ENCODE data around the gene POU2F1.
"Not testable (repeated sequence)": the region's sequence is repeated elsewhere in the genome, so short reads cannot be mapped to it uniquely, and the experiment has no call there.

POU2F1 gene

GRCh38 chr1:167314671-167315070 is 94.0 kb downstream of the POU2F1 start:
- DNase-seq (ENCODE audit: low read depth): no peak

DNA sequence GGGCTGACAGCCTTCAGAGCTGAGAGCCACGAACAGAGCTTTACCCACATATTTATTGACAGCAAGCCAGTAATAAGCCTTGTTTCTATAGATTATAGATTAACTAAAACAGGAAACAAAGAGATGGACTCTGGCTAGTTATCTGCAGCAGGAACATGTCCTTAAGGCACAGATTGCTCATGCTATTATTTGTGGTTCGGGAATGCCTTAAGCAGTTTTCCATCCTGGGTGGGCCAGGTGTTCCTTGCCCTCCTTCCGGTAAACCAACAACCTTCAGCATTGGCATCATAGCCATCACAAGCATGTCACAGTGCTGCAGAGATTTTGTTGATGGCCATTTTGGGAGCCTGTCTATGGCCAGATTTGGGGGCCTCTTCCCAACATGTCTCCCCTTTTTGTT is 96.8 kb downstream of the POU2F1 start:
- no peak for DNase-seq (ENCODE audit: low read depth)

- DNase-seq (ENCODE audit: low read depth): not testable (repeated sequence)
Measured at GRCh38 chr1:167319206-167319605, 98.5 kb downstream of the POU2F1 start.

- DNase-seq (ENCODE audit: low read depth): no peak
Measured at GRCh38 chr1:167322483-167322882, 101.8 kb downstream of the POU2F1 start.

DNA sequence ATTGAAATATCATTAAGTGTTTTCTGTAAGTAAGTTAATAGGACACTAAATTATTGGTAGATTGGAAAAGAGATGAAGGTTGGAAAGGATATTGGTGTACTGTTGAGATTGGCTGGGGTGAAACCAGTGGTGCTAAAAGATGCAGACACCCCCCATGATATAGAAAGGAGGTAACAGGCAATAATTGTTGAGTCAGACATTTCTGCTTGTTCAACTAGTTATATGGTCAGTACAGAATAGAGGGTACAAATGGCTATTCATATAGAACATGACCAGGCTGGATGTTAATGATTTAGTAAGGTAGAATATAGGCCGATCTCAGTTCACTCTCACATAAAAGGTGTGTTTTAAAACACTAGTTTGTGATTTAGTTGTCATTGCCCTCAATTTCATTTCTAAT is 104.5 kb downstream of the POU2F1 start:
- DNase-seq (ENCODE audit: low read depth): no peak

DNA sequence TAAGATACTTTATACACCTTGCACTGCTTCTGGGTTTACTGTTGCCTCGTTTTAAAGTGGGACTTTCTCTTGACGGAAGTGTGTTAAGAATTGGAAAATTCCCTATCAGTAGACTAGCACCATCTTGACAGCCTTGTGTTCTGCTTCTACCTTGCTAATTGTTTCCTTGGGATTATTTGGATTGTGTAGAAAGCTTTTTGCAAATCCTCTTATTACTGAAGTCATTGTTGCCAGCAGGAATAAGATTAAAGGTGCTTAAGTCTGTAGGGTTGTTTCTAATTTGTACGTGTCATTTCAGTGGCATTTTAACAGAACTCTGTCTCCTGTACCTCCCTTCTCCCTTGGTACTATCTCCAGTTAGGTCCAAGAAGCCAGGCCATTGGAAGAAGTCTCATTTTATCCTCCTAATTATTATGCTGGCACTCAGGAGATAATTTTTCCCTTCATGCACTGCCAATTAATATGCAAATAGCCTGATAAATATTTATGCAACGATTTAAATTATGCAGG is 107.7 kb downstream of the POU2F1 start:
- no peak for DNase-seq (ENCODE audit: low read depth)

GRCh38 chr1:167328816-167329483 is 108.3 kb downstream of the POU2F1 start:
- DNase-seq (ENCODE audit: low read depth): no peak

GRCh38 chr1:167330601-167331293 is 110.1 kb downstream of the POU2F1 start:
- DNase-seq (ENCODE audit: low read depth): no peak

- no peak for DNase-seq (ENCODE audit: low read depth)
Measured at GRCh38 chr1:167331650-167332049, 111.0 kb downstream of the POU2F1 start.

DNA sequence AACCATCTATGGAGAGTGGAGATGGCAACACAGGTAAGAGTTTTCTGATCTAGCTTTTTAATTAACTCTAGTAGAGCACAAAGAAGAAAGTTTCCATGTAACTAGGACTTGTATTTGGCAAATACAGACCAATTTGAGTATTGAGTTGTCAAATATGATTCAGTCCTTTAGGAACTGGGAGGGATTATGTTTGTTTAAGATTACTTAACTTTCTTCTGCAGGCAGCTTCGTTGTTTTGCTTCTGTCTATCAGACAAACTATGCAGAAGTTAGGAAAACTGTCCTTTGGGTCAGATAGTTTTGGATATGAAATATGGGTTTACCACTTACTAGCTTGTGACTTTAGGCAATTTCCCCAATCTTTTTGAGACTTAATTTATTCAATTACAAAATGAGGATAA is 111.8 kb downstream of the POU2F1 start:
- no peak for DNase-seq (ENCODE audit: low read depth)

GRCh38 chr1:167333124-167333523 is 112.4 kb downstream of the POU2F1 start:
- DNase-seq (ENCODE audit: low read depth): no peak

DNA sequence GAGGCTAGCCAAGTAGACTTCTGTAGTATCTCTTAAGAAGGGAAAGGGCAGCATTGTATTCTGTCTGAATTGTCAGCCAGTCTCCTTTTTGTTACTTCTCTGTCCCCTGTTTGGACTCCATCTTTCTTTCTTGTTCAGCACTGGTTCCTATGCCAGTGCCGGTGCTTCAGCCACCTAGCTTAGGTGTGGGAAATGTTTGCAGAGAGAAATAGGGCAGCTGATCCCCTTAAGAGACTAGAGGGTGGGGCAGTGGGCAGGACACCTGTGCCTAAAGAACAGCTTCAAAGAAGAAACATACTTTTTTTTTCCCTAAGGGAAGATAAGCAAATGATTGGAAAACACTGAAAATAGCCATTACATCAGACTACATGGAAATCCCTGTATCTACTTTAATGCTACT is 113.0 kb downstream of the POU2F1 start:
- DNase-seq (ENCODE audit: low read depth): no peak

- DNase-seq (ENCODE audit: low read depth): no peak
Measured at GRCh38 chr1:167339405-167339804, 118.7 kb downstream of the POU2F1 start.

- no peak for DNase-seq (ENCODE audit: low read depth)
Measured at GRCh38 chr1:167342846-167343245, 122.2 kb downstream of the POU2F1 start.

- DNase-seq (ENCODE audit: low read depth): no peak
Measured at GRCh38 chr1:167344112-167344511, 123.4 kb downstream of the POU2F1 start.

DNA sequence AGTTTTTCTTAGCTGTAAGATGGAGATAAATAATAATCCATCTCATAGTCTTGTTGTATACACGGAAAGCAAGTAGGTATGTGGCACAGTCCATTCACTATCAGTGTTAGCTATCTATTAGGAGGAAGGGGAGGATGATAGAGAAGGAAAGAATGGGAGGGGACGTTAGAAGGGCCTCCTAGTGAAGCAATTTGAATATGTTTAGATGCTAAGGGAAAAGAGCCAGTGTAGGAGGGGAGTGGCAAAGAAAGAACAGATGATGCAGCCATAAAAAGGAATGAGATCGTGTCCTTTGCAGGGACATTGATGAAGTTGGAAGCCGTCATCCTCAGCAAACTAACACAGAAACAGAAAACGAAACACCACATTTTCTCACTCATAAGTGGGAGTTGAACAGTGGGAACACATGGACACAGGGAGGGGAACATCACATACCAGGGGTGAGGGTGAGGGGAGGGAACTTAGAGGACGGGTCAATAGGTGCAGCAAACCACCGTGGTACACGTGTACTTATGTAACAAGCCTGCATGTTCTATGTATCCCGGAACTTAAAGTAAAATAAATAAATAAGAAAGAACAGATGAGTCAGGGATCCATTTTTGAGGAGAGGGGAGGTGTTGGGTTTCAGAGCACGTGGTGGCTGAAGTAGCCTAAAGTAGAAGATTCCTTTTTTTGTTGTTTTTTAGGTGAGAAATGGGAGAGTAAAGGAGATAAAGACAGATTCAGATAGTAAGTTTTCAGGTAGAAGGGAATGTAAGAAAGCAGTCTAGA is 124.1 kb downstream of the POU2F1 start:
- DNase-seq (ENCODE audit: low read depth): no peak

DNA sequence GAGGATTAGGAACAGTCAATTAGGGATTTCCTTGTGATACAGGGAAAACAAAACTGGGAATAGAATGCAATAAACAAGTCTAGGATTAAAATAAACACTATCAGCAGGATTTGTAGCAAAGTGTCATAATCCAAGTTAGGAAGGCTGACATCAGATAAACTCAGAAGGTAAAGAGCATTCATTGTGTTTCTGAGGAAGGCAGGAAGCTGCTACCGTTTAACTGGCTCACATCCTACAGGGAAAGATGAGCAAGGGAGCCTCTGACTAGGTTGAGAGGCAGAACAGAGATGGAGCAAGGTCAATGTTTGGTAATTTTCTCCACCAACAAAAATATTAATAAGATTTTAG is 124.7 kb downstream of the POU2F1 start:
- no peak for DNase-seq (ENCODE audit: low read depth)

DNA sequence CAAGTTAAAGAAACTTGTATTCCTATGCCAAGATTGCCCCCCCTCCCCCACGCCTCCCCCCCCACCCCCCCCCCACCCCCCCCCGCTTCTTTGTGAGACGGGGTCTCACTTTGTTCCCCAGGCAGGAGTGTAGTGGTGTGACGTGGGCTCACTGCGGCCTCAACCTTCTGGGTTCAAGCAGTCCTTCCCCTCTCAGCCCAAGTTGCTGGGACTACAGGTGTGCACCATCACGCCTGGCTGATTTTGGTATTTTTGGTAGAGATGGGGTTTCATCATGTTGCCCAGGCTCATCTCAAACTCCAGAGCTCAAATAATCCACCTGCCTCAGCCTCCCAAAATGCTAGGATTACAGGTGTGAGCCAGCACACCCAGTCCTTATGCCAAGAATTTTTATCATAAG is 136.6 kb downstream of the POU2F1 start:
- DNase-seq (ENCODE audit: low read depth): no peak

DNA sequence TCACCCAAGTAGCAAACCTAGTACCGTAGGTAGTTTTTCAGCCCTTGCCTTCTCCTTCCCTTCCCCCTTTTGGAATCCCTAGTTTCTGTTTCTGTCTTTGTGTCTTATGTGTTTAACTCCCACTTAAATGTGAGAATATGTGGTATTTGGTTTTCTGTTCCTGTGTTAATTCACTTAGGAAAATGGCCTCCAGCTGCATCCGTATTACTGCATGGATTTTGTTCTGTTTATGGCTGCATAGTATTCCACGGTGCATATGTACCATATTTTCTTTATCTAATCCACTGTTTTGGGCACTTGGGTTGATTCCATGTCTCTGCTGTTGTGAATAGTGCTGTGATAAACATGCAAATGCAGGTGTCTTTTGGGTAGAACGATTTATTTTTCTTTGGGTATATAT is 138.6 kb downstream of the POU2F1 start:
- no peak for DNase-seq (ENCODE audit: low read depth)

GRCh38 chr1:167360120-167360519 is 139.4 kb downstream of the POU2F1 start:
- no peak for DNase-seq (ENCODE audit: low read depth)

- DNase-seq (ENCODE audit: low read depth): no peak
Measured at GRCh38 chr1:167362638-167363037, 142.0 kb downstream of the POU2F1 start.

DNA sequence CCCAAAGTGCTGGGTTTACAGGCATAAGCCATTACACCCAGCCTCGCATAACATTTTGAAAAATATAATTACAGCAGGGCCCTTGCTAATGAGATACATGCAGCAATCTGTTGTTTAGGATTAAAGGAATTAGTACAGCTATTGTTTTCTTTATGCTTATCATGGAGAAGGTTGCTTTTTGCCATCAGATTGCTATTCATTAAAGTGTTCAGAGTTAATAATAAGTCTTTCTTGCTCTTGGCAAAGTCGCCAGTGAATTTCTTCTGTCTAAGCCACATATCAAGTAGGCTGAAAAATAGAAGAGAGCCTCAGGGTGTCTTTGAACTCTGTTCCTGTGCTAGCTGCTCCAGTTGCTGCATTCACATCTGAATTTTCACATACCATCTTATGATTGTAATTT is 144.1 kb downstream of the POU2F1 start:
- DNase-seq (ENCODE audit: low read depth): no peak

DNA sequence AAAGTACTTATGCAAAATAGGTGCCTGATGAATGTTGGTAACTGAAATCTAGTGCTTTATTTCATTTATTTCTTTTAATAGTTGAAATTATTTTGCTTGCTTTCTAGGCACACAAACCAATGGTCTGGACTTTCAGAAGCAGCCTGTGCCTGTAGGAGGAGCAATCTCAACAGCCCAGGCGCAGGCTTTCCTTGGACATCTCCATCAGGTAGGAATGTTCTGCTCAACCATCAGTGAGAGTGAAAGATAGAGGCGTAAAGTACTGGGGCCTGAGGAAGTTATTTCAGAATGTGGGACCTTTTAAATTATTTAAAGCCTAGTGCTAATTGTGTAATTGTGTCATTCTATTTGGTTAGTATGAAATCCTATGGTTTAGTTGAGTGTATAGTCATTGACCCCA is 144.7 kb downstream of the POU2F1 start:
- no peak for DNase-seq (ENCODE audit: low read depth)

Measured in HS-27A (cell line).